AG09319 (cell line): ENCODE measurements around the gene SKA2.
A peak's percentile ranks its signal among the peaks of the same experiment; 100 is the strongest.

Experiments
- DNase-seq: peaks from one replicate; pipeline ENCODE4 v3.0.0-alpha.2; 2010; ENCODE audit warnings: low read depth; ENCODE audit errors: extremely low read depth
- TF ChIP-seq, protein P1 (sequence below): IDR thresholded peaks from 2 replicates; pipeline ENCODE4 v1.5.1; 2011; ENCODE audit warnings: low read depth, mild to moderate bottlenecking, inconsistent platforms, low read length, moderate library complexity

Gene SKA2

DNA sequence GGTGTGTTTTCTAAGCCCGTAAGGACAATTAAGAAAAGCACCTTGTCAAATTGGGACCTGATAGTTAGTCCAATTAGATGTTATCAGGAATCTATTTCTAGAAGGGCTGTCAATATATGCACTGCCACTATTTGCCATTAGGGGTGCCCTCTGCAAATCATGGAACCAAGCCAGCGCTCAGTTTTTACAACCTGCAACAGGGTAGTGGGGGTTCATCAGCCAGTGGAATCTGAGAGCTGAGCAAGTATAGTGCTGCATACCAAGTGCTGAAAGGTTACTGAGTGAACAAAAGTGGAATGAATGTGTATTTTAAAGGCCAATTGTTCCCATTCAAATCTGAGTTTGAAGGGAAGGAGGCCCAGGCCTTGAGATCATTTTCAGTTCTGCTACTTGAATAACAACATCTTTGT lies 11.0 kb upstream of the SKA2 start:
- DNase-seq = peak; percentile 19
- TF ChIP-seq, protein P1, sequence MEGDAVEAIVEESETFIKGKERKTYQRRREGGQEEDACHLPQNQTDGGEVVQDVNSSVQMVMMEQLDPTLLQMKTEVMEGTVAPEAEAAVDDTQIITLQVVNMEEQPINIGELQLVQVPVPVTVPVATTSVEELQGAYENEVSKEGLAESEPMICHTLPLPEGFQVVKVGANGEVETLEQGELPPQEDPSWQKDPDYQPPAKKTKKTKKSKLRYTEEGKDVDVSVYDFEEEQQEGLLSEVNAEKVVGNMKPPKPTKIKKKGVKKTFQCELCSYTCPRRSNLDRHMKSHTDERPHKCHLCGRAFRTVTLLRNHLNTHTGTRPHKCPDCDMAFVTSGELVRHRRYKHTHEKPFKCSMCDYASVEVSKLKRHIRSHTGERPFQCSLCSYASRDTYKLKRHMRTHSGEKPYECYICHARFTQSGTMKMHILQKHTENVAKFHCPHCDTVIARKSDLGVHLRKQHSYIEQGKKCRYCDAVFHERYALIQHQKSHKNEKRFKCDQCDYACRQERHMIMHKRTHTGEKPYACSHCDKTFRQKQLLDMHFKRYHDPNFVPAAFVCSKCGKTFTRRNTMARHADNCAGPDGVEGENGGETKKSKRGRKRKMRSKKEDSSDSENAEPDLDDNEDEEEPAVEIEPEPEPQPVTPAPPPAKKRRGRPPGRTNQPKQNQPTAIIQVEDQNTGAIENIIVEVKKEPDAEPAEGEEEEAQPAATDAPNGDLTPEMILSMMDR = peak; percentile 65

DNA sequence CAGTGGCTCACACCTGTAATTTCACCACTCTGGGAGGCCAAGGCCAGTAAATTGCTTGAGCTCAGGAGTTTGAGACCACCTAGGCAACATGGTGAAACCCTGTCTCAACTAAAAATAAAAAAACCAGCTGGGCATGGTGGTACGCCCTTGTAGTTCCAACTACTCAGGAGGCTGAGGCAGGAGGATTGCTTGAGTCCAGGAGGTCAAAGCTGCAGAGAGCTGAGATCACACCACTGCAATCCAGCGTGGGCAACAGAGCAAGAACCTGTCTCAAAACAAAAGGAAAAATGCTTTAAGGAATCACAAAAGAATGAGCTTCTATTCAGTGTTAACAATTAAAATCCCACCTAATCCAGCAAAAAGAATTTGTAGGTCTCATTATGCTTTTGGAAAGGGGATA lies 6.5 kb upstream of the SKA2 start:
- TF ChIP-seq, protein P1 = no peak

DNA sequence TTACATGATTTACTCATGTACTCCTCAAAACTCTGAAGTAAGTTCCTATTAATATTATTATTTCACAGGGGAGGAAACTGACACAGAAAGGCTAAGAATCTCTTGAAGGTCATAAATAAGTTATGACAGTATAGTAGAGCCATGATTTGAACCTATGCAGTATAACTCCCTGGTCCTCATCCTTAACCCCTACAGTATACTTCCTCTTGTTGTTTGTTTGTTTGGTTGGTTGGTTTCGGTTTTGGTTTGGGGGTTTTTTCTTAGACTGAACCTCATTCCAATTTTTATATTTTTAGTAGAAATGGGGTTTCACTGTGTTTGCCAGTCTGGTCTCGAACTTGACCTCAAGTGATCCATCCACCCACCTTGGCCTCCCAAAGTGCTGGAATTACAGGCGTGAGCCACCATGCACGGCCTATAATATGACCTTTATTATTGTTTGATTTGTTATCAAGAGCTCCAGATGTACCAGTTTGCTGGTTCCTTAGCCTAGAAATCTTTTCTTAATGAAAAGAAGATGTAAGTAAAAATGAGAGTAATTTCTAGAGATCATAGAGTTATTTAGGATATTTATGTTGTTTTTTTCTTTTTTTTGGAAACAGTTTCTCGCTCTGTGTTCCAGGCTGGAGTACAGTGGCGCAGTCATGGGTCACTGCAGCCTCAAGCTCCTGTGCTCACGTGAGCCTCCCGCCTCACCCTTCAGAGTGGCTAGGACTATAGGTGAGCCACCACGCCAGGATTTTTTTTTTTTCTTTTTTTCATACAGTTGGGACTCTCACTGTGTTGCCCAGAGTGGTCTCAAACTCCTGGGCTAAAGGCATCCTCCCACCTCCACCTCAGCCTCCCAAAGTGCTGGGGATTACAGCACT lies 5.4 kb upstream of the SKA2 start:
- TF ChIP-seq, protein P1 = no peak
- no peak for DNase-seq

More for the DNA sequence above, 6.5 kb upstream of the SKA2 start:
- no peak for DNase-seq

DNA sequence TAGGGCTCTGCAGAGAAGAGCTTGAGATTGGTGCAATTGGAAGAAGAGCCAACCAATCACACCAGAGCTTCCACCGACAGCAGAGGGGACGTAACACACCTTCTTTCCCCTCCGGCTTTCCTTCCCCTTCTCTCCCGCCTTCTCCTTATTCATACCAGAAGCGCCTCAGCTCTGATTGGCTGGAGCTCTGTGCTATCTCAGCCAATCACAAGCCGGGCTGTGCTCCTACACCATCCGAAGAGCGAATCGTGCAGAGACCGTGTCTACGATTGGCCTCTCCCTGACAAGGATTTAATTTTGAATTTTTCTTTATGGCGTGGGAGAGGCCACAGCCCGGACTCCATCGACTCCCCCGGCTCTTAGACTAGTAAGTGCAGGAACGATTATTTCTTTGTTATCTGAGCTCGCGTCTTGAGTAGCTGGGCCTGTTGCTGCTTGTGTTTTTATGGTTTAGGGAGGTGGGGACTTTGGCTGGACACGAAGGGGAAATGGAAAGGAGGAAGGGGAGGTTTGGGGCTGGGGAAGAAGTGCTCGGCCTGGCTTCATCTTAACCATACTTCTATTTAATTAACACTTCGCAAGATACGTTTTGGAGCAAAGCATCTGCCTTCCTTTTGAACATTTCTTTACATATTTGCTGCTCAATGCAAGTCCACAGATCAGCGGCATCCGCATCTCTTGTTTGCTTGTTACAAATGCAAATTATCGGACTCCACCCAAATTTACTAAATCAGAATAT lies 622 bp upstream of the SKA2 start, which contains the start of gene PRR11:
Gene PRR11, plus strand, starts transcription at position 308 of the 739 bp plus-strand sequence. CDS start 14,007 bp downstream, outside the sequence.
- peak; percentile 100 for DNase-seq
- TF ChIP-seq, protein P1 = no peak

DNA sequence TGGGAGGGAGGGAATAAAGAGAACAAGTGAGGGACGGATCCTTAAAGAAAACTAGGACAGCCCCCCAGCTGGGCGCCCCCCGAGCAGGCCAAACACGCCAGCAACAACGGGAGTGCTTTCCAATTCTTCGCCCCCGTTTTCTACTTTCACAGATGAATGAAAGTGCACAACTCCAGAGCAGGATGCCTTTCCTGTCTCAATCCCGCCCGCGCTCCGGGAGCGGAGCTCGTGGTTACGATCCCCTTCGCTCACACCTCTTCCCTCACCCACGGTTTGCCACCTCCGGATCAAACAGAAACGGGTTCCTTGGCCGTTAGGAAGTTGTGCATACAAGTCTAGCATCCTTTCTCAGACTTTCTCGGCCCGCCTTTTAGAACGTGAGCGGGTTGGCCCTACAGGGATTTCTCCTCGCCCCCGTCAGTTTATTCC lies 680 bp downstream of the SKA2 start:
- no peak for DNase-seq
- TF ChIP-seq, protein P1 = no peak

DNA sequence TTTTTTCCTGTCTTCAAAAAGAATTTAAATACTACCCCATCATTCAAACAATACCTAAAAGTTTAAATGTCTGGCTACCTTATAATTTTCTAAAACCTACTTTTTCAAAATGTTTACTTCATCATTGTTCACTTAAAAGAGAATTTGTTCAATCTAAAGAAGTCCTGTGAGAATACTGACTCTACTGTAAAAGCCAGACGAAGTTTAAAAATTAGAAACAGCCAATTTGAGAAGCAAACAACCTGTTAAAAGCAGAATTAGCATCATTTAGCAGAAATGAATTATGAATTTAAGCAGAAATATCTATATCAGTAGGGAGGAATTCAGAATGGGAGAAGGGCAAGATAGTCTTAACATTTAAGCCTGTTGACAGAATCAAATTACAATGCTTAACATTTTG lies 2.1 kb downstream of the SKA2 start:
- TF ChIP-seq, protein P1 = no peak

DNA sequence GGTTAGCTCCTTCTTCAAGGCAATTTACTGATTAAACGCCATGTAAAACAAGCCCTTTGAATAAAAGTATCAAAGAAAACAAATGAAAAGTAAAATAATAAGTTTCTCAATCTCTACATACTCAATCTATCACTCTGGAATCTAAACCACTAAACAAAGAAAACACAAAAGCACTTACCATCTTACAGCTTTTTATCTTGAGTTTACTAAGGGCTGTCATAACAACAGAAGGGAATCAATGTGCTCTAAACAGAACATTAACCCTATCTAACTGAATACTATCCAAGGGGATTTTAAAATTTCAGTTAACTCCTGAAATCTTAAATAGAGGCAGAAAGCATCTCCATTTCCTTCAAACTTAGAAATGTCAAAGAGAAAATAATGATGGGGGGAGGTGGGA lies 3.4 kb downstream of the SKA2 start:
- DNase-seq = no peak
- TF ChIP-seq, protein P1 = no peak

More for the DNA sequence above, 2.1 kb downstream of the SKA2 start:
- DNase-seq = no peak
